ENCODE measurements around the gene XIST.
"Not testable (repeated sequence)": the region's sequence is repeated elsewhere in the genome, so short reads cannot be mapped to it uniquely, and the experiment has no call there.

XIST gene

GRCh38 chrX:73804109-73804508 lies 48.4 kb downstream of the XIST start:
- DNase-seq (ENCODE audit: low read depth), result not testable (repeated sequence)

GRCh38 chrX:73799888-73800287 lies 52.6 kb downstream of the XIST start:
- DNase-seq (ENCODE audit: low read depth), result no peak

- DNase-seq (ENCODE audit: low read depth), result not testable (repeated sequence)
Observed at GRCh38 chrX:73792511-73792910, 60.0 kb downstream of the XIST start.

DNA sequence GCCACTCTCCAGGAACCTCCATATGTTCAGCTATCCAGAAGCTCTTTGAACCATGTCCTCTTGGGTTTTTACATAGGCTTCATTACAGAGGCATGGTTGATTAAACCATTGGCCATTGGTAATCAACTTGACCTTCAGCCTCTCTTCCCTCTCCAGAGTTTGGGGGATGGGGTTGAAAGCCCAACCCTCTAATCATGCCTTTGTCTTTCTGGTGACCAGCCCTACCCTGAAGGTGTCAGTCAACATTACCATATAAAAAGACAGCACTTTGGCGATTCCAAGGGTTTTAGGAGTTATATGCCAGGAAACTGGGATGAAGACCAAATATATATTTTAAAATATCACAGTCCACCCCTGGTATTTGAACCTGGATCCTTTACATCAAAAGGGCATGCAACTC lies 67.0 kb downstream of the XIST start:
- DNase-seq (ENCODE audit: low read depth), result no peak

Measured in non-pigmented ciliary epithelial cell (primary cell).